Measurements from ENCODE around the gene USP17L29. TPM values are rescaled to one million over a fixed set of nuclear protein-coding genes. Genes with fewer than 3 reads are reported as not detected.
A peak's percentile ranks its signal among the peaks of the same experiment; 100 is the strongest.
"Not testable (repeated sequence)": the region's sequence is repeated elsewhere in the genome, so short reads cannot be mapped to it uniquely, and the experiment has no call there.

The USP17L29 gene, protein sequence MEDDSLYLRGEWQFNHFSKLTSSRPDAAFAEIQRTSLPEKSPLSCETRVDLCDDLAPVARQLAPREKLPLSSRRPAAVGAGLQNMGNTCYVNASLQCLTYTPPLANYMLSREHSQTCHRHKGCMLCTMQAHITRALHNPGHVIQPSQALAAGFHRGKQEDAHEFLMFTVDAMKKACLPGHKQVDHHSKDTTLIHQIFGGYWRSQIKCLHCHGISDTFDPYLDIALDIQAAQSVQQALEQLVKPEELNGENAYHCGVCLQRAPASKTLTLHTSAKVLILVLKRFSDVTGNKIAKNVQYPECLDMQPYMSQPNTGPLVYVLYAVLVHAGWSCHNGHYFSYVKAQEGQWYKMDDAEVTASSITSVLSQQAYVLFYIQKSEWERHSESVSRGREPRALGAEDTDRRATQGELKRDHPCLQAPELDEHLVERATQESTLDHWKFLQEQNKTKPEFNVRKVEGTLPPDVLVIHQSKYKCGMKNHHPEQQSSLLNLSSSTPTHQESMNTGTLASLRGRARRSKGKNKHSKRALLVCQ
- polyA plus RNA-seq (2012; ENCODE audit: insufficient read depth, insufficient read length, low read depth), result not detected

DNA sequence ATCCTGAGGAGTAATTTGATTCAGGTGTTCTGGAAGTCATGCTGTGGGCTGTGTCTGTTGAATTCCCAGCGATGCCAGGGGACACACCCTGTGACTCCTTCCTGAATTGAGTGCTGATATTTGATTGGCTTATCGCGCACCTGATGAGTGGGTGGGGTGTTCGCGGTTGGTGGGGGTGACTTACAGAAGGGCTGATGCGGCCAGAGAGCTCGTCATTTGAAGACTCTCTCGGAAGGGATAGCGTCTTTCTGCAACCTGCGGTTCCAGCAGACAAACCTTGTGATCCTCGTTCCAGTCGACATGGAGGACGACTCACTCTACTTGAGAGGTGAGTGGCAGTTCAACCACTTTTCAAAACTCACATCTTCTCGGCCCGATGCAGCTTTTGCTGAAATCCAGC is at the start of gene USP17L29:
Gene USP17L29 (plus strand): TSS at position 301 of the 400 bp plus-strand sequence. CDS start 0 bp downstream, at position 301.
- H3K36me3 ChIP-seq; H3K9me3 ChIP-seq; H3K27me3 ChIP-seq; H3K4me3 ChIP-seq (ENCODE audit: low read depth, low read length); H3K4me1 ChIP-seq; DNase-seq: not testable (repeated sequence)

- DNase-seq; H3K4me3 ChIP-seq (ENCODE audit: low read depth, low read length); H3K9me3 ChIP-seq; H3K27me3 ChIP-seq; H3K36me3 ChIP-seq; H3K4me1 ChIP-seq: not testable (repeated sequence)
Observed at GRCh38 chr4:9324191-9324590, 29.2 kb upstream of the USP17L29 start.

- H3K4me1 ChIP-seq; H3K4me3 ChIP-seq (ENCODE audit: low read depth, low read length); H3K9me3 ChIP-seq; H3K36me3 ChIP-seq; DNase-seq; H3K27me3 ChIP-seq: not testable (repeated sequence)
Observed at GRCh38 chr4:9324865-9325264, 28.6 kb upstream of the USP17L29 start, which contains the start of gene USP17L24. USP17L24 (plus strand) TSS chr4:9325165; CDS start chr4:9325165, 0 bp downstream.

- H3K27me3 ChIP-seq; DNase-seq; H3K4me3 ChIP-seq (ENCODE audit: low read depth, low read length); H3K9me3 ChIP-seq; H3K4me1 ChIP-seq; H3K36me3 ChIP-seq: not testable (repeated sequence)
Observed at GRCh38 chr4:9329611-9330010, 23.8 kb upstream of the USP17L29 start, which contains the start of gene USP17L25. USP17L25 (plus strand) TSS chr4:9329911; CDS start chr4:9329911, 0 bp downstream.

DNA sequence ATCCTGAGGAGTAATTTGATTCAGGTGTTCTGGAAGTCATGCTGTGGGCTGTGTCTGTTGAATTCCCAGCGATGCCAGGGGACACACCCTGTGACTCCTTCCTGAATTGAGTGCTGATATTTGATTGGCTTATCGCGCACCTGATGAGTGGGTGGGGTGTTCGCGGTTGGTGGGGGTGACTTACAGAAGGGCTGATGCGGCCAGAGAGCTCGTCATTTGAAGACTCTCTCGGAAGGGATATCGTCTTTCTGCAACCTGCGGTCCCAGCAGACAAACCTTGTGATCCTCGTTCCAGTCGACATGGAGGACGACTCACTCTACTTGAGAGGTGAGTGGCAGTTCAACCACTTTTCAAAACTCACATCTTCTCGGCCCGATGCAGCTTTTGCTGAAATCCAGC is 19.1 kb upstream of the USP17L29 start, which contains the start of gene USP17L26:
Gene USP17L26 (plus strand): TSS at position 301 of the 400 bp plus-strand sequence. CDS start 0 bp downstream, at position 301.
- not testable (repeated sequence) for H3K9me3 ChIP-seq; DNase-seq; H3K4me3 ChIP-seq (ENCODE audit: low read depth, low read length); H3K36me3 ChIP-seq; H3K27me3 ChIP-seq; H3K4me1 ChIP-seq

DNA sequence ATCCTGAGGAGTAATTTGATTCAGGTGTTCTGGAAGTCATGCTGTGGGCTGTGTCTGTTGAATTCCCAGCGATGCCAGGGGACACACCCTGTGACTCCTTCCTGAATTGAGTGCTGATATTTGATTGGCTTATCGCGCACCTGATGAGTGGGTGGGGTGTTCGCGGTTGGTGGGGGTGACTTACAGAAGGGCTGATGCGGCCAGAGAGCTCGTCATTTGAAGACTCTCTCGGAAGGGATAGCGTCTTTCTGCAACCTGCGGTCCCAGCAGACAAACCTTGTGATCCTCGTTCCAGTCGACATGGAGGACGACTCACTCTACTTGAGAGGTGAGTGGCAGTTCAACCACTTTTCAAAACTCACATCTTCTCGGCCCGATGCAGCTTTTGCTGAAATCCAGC is 14.3 kb upstream of the USP17L29 start, which contains the start of gene USP17L5:
Gene USP17L5 (plus strand): TSS at position 301 of the 400 bp plus-strand sequence. CDS start 0 bp downstream, at position 301.
- H3K36me3 ChIP-seq; DNase-seq; H3K4me1 ChIP-seq; H3K27me3 ChIP-seq; H3K4me3 ChIP-seq (ENCODE audit: low read depth, low read length); H3K9me3 ChIP-seq: not testable (repeated sequence)

- not testable (repeated sequence) for H3K4me3 ChIP-seq (ENCODE audit: low read depth, low read length); H3K27me3 ChIP-seq; H3K9me3 ChIP-seq; H3K4me1 ChIP-seq; DNase-seq; H3K36me3 ChIP-seq
Observed at GRCh38 chr4:9343848-9344247, 9.6 kb upstream of the USP17L29 start, which contains the start of gene USP17L27. USP17L27 (plus strand) TSS chr4:9344148; CDS start chr4:9344148, 0 bp downstream.

GRCh38 chr4:9348593-9348992 is 4.8 kb upstream of the USP17L29 start, which contains the start of gene USP17L28:
USP17L28 (plus strand) TSS chr4:9348893; CDS start chr4:9348893, 0 bp downstream.
- not testable (repeated sequence) for H3K27me3 ChIP-seq; H3K4me1 ChIP-seq; DNase-seq; H3K9me3 ChIP-seq; H3K4me3 ChIP-seq (ENCODE audit: low read depth, low read length); H3K36me3 ChIP-seq

GRCh38 chr4:9350866-9351265 is 2.6 kb upstream of the USP17L29 start:
- H3K27me3 ChIP-seq; H3K9me3 ChIP-seq; H3K4me3 ChIP-seq (ENCODE audit: low read depth, low read length); H3K4me1 ChIP-seq; H3K36me3 ChIP-seq: not testable (repeated sequence)
- peak; percentile 33 for DNase-seq

- not testable (repeated sequence) for H3K27me3 ChIP-seq; H3K9me3 ChIP-seq; H3K4me3 ChIP-seq (ENCODE audit: low read depth, low read length); H3K36me3 ChIP-seq; DNase-seq; H3K4me1 ChIP-seq
Observed at GRCh38 chr4:9362829-9363228, 9.4 kb downstream of the USP17L29 start, which contains the start of gene USP17L30. USP17L30 (plus strand) TSS chr4:9363129; CDS start chr4:9363129, 0 bp downstream.

- not testable (repeated sequence) for H3K36me3 ChIP-seq; H3K4me3 ChIP-seq (ENCODE audit: low read depth, low read length); H3K27me3 ChIP-seq; DNase-seq; H3K4me1 ChIP-seq; H3K9me3 ChIP-seq
Observed at GRCh38 chr4:9379881-9380280, 26.4 kb downstream of the USP17L29 start.

Measured in BE2C (cell line).